Endodermal cell (in vitro differentiated cells): ENCODE results near the gene SDK1. TPM values are rescaled to one million over a fixed set of nuclear protein-coding genes. Genes with fewer than 3 reads are reported as not detected.

ENCODE experiments used
- DNase-seq: peaks from one replicate; pipeline ENCODE4 v3.0.0-alpha.2; 2017
- H3K27ac ChIP-seq: 2 replicates; pipeline ENCODE4 v1.5.1; 2013; ENCODE audit warnings: mild to moderate bottlenecking, low read depth, low read length, moderate library complexity
- H3K27me3 ChIP-seq: 2 replicates; pipeline ENCODE4 v1.6.1; 2013; ENCODE audit warnings: mild to moderate bottlenecking, low read length, moderate library complexity; ENCODE audit not compliant: insufficient read depth, control insufficient read depth, poor library complexity, severe bottlenecking
- H3K36me3 ChIP-seq: 2 replicates; pipeline ENCODE4 v1.7.0; 2013; ENCODE audit warnings: mild to moderate bottlenecking, low read length, moderate library complexity; ENCODE audit not compliant: control insufficient read depth, insufficient read depth
- H3K4me1 ChIP-seq: one replicate; pipeline ENCODE4 v1.7.0; 2013; ENCODE audit warnings: low read length; ENCODE audit not compliant: control insufficient read depth, insufficient read depth
- H3K4me3 ChIP-seq: 2 replicates; pipeline ENCODE4 v1.5.1; 2013; ENCODE audit warnings: mild to moderate bottlenecking, low read length, moderate library complexity
- H3K9ac ChIP-seq: 2 replicates; pipeline ENCODE4 v1.6.1; 2013; ENCODE audit warnings: mild to moderate bottlenecking, low read length, moderate library complexity; ENCODE audit not compliant: poor library complexity, severe bottlenecking; ENCODE audit errors: extremely low read depth
- H3K9me3 ChIP-seq: 2 replicates; pipeline ENCODE4 v1.6.1; 2013; ENCODE audit warnings: mild to moderate bottlenecking, low read length, moderate library complexity; ENCODE audit not compliant: control insufficient read depth
- H3K27ac Mint-ChIP-seq: 2 replicates; pipeline ENCODE4 v1.8.0; 2020; ENCODE audit warnings: mixed read lengths
- H3K27me3 Mint-ChIP-seq: 2 replicates; pipeline ENCODE4 v1.8.0; 2021; ENCODE audit warnings: mild to moderate bottlenecking, mixed read lengths; ENCODE audit not compliant: insufficient read depth
- H3K36me3 Mint-ChIP-seq: 2 replicates; pipeline ENCODE4 v1.8.0; 2020; ENCODE audit warnings: low read depth, mixed read lengths
- H3K4me1 Mint-ChIP-seq: 2 replicates; pipeline ENCODE4 v1.8.0; 2020; ENCODE audit warnings: mixed read lengths
- H3K4me3 Mint-ChIP-seq: 2 replicates; pipeline ENCODE4 v1.8.0; 2020; ENCODE audit warnings: mild to moderate bottlenecking, moderate library complexity, mixed read lengths
- H3K9me3 Mint-ChIP-seq: 2 replicates; pipeline ENCODE4 v1.8.0; 2020; ENCODE audit warnings: mild to moderate bottlenecking, mixed read lengths
- WGBS, 2 experiments: methylation state at CpG; one replicate each; pipeline versions ENCODE4 v1.1.5 to v1.1.7; 2013; ENCODE audit warnings: missing lambda C conversion rate in 2 of 2, mixed read lengths in 1 of 2; ENCODE audit not compliant: insufficient coverage in 1 of 2, insufficient read length in 1 of 2; 5-methylcytosine and 5-hydroxymethylcytosine counted together
- total RNA-seq, 2 donors: library from RNA; stranded (reverse); fragmentation: NEBNext Ultra II Directional in 1 of 2; extraction: Animal tissue kit (Norgen Biotek cat#: 25700) in 1 of 2; gene quantifications; 2 replicates in 1 of 2; 3 replicates in 1 of 2; pipeline ENCODE4 v1.2.1, GENCODE V29; 2021
- TF ChIP-seq, protein P1 (sequence below): fragments of 200-600 bp; sonication (generic); conservative IDR thresholded peaks from 2 replicates; pipeline ENCODE4 v1.5.0; 2021; ENCODE audit warnings: antibody characterized with exemption, mild to moderate bottlenecking

SDK1 gene
- total RNA-seq, 2 donors from 2014 or later = 22.7 to 23.1 TPM

- H3K27ac Mint-ChIP-seq = no peak overlapping the region
- Histone ChIP-seq H3K9ac (no peak overlapping the region), H3K4me1 (no peaks in the 10 kb centered on the region), H3K36me3 (no peaks in the 10 kb centered on the region), H3K27me3 (no peaks in the 10 kb centered on the region), H3K9me3 (peaks cover 22% of the 10 kb centered on the region), H3K27ac (no peak overlapping the region), H3K4me3 (no peak overlapping the region)
- no peak overlapping the region for H3K4me3 Mint-ChIP-seq
- no peaks in the 10 kb centered on the region for H3K4me1 Mint-ChIP-seq
- peak; percentile 4 for DNase-seq
- peaks cover 41% of the 10 kb centered on the region for H3K9me3 Mint-ChIP-seq
- WGBS, 2 experiments = 80 to 83% methylated on average over 9 to 13 of the region's 13 CpGs
- H3K36me3 Mint-ChIP-seq = no peaks in the 10 kb centered on the region
- TF ChIP-seq, protein P1, sequence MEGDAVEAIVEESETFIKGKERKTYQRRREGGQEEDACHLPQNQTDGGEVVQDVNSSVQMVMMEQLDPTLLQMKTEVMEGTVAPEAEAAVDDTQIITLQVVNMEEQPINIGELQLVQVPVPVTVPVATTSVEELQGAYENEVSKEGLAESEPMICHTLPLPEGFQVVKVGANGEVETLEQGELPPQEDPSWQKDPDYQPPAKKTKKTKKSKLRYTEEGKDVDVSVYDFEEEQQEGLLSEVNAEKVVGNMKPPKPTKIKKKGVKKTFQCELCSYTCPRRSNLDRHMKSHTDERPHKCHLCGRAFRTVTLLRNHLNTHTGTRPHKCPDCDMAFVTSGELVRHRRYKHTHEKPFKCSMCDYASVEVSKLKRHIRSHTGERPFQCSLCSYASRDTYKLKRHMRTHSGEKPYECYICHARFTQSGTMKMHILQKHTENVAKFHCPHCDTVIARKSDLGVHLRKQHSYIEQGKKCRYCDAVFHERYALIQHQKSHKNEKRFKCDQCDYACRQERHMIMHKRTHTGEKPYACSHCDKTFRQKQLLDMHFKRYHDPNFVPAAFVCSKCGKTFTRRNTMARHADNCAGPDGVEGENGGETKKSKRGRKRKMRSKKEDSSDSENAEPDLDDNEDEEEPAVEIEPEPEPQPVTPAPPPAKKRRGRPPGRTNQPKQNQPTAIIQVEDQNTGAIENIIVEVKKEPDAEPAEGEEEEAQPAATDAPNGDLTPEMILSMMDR = no peak
- H3K27me3 Mint-ChIP-seq = peaks cover 9% of the 10 kb centered on the region
Observed at GRCh38 chr7:4297165-4297917, 996.3 kb downstream of the SDK1 start.

DNA sequence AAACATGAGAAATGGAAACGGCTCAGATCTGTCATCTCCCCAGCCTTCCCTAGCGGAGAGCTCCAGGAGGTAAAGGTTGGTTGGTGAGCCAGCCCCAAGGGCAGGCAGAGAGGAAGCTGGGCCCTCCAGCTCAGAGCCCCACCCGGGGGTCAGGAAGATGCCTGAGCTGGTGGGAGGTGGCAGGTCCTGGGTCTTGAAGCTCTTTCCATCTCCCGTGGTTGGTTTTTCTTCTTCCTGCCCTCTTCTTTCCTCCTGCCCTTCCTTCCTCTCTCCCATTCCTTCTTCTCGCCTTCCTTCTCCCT, 996.8 kb downstream of the SDK1 start:
- 80 to 90% methylated on average over 3 to 5 of the region's 5 CpGs for WGBS, 2 experiments
- no peak overlapping the region for H3K9ac ChIP-seq

GRCh38 chr7:4299431-4299830, 998.4 kb downstream of the SDK1 start:
- Mint-ChIP-seq H3K9me3 (peaks cover 22% of the 10 kb centered on the region), H3K4me1 (no peaks in the 10 kb centered on the region), H3K27ac (no peak overlapping the region), H3K27me3 (peaks cover 15% of the 10 kb centered on the region), H3K36me3 (no peaks in the 10 kb centered on the region), H3K4me3 (no peak overlapping the region)
- TF ChIP-seq, protein P1 = no peak
- H3K9ac ChIP-seq = no peak overlapping the region
- no peaks in the 10 kb centered on the region for H3K36me3 ChIP-seq
- DNase-seq = peak; percentile 12
- H3K27ac ChIP-seq = no peak overlapping the region
- WGBS, 2 experiments = 88 to 100% methylated on average over 5 of the region's 5 CpGs
- no peaks in the 10 kb centered on the region for H3K27me3 ChIP-seq
- H3K9me3 ChIP-seq = peaks cover 1% of the 10 kb centered on the region
- no peak overlapping the region for H3K4me3 ChIP-seq
- no peaks in the 10 kb centered on the region for H3K4me1 ChIP-seq

More for the DNA sequence above, 996.8 kb downstream of the SDK1 start:
- peak; percentile 10 for DNase-seq
- Histone ChIP-seq H3K9me3 (peaks cover 17% of the 10 kb centered on the region), H3K27ac (no peak overlapping the region), H3K36me3 (no peaks in the 10 kb centered on the region), H3K27me3 (no peaks in the 10 kb centered on the region), H3K4me3 (no peak overlapping the region), H3K4me1 (no peaks in the 10 kb centered on the region)
- no peak overlapping the region for H3K4me3 Mint-ChIP-seq
- H3K9me3 Mint-ChIP-seq = peaks cover 36% of the 10 kb centered on the region
- H3K4me1 Mint-ChIP-seq = no peaks in the 10 kb centered on the region
- TF ChIP-seq, protein P1 = no peak
- H3K36me3 Mint-ChIP-seq = no peaks in the 10 kb centered on the region
- peaks cover 9% of the 10 kb centered on the region for H3K27me3 Mint-ChIP-seq
- no peak overlapping the region for H3K27ac Mint-ChIP-seq
